ENCODE data around the gene JAKMIP1. TPM values are rescaled to one million over a fixed set of nuclear protein-coding genes. Genes with fewer than 3 reads are reported as not detected.

JAKMIP1 gene
- total RNA-seq, 1 donor from 2014 or later: 0.13 TPM

DNA sequence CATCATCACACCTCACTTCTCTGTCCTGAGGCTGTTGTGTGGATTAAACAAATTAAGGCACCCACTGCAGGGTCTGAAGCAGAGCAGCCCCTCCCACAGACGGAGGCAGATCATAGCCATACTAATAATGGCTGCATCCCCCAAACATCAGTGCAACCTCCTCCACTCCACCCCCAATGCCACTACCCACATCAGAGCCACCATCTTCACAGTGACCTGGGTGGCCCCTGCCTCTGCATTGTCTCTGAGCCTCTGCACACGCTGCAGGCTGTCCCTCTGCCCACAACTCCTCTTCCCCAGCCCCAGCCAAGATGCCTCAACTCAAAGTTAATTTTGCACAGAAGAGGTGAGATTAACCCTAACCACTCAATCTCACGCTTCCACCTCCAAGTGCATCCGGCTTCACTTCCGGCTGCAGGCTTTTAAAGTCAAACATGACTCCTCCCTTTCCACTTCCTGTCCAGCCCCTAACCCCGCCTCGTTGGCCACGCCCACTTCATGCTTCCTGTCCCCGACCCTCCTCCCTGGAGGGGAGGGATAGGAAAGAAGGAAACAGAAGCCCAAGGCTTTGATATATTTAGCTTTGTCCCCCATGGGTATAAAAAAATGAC is 22.7 kb downstream of the JAKMIP1 start:
- intact Hi-C loops (cut with micrococcal nuclease): no loop called here
- ChIA-PET CTCF (no interaction called here), POLR2A (no interaction called here)
- TF ChIP-seq, protein P1, sequence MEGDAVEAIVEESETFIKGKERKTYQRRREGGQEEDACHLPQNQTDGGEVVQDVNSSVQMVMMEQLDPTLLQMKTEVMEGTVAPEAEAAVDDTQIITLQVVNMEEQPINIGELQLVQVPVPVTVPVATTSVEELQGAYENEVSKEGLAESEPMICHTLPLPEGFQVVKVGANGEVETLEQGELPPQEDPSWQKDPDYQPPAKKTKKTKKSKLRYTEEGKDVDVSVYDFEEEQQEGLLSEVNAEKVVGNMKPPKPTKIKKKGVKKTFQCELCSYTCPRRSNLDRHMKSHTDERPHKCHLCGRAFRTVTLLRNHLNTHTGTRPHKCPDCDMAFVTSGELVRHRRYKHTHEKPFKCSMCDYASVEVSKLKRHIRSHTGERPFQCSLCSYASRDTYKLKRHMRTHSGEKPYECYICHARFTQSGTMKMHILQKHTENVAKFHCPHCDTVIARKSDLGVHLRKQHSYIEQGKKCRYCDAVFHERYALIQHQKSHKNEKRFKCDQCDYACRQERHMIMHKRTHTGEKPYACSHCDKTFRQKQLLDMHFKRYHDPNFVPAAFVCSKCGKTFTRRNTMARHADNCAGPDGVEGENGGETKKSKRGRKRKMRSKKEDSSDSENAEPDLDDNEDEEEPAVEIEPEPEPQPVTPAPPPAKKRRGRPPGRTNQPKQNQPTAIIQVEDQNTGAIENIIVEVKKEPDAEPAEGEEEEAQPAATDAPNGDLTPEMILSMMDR (IDR thresholded peaks at IDR 0.05): no peak
- Mint-ChIP-seq H3K36me3 (ENCODE audit: low read depth) (no peaks in the 10 kb centered on the region), H3K27me3 (no peaks in the 10 kb centered on the region), H3K4me1 (no peaks in the 10 kb centered on the region), H3K4me3 (no peak overlapping the region), H3K27ac (no peak overlapping the region), H3K9me3 (peaks cover 14% of the 10 kb centered on the region)
- no peak for DNase-seq
- no peak for ATAC-seq (ENCODE audit: low read depth)

DNA sequence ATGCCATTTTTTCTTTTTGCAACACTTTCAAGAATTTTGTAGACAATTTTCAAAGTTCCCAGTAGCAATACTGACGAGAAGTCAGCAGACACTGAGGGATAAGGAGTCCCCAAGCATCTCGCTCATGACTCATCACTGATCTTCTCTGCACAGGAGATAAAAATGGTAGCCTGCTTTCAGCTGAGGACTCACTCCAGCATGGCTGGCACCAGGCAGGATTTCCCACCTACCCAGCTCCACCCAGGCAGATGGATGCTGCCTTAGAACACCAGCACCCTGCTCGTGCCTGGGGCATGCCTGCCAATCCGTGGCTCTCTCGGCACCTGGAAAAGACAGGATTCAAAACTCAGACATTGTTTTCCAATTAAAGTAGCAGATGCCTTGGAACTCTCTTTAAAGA is 24.9 kb downstream of the JAKMIP1 start:
- Mint-ChIP-seq H3K4me1 (no peaks in the 10 kb centered on the region), H3K27me3 (no peaks in the 10 kb centered on the region), H3K27ac (no peak overlapping the region), H3K4me3 (no peak overlapping the region), H3K9me3 (peaks cover 12% of the 10 kb centered on the region), H3K36me3 (ENCODE audit: low read depth) (no peaks in the 10 kb centered on the region)
- no peak for DNase-seq
- TF ChIP-seq, protein P1 (IDR thresholded peaks at IDR 0.05): no peak
- intact Hi-C loops (cut with micrococcal nuclease): no loop called here
- ATAC-seq (ENCODE audit: low read depth): no peak
- POLR2A ChIA-PET: no interaction called here
- CTCF ChIA-PET: no interaction called here

GRCh38 chr4:6172927-6173200 is 27.5 kb downstream of the JAKMIP1 start:
- Mint-ChIP-seq H3K27ac (no peak overlapping the region), H3K4me3 (no peak overlapping the region), H3K36me3 (ENCODE audit: low read depth) (no peaks in the 10 kb centered on the region), H3K9me3 (peaks cover 5% of the 10 kb centered on the region), H3K4me1 (no peaks in the 10 kb centered on the region), H3K27me3 (no peaks in the 10 kb centered on the region)
- DNase-seq: no peak
- TF ChIP-seq, protein P1 (IDR thresholded peaks at IDR 0.05): no peak
- ChIA-PET POLR2A (no interaction called here), CTCF (no interaction called here)
- ATAC-seq (ENCODE audit: low read depth): no peak
- intact Hi-C loops (cut with micrococcal nuclease): no loop called here

- ChIA-PET POLR2A (no interaction called here), CTCF (no interaction called here)
- no peaks in the 10 kb centered on the region for H3K4me1 Mint-ChIP-seq
- H3K27me3 Mint-ChIP-seq: no peaks in the 10 kb centered on the region
- no peak overlapping the region for H3K27ac Mint-ChIP-seq
- TF ChIP-seq, protein P1 (IDR thresholded peaks at IDR 0.05): no peak
- H3K36me3 Mint-ChIP-seq (ENCODE audit: low read depth): no peaks in the 10 kb centered on the region
- peaks cover 2% of the 10 kb centered on the region for H3K9me3 Mint-ChIP-seq
- no peak for ATAC-seq (ENCODE audit: low read depth)
- DNase-seq: no peak
- H3K4me3 Mint-ChIP-seq: no peak overlapping the region
- intact Hi-C loops (cut with micrococcal nuclease): no loop called here
Observed at GRCh38 chr4:6172093-6172926, 28.0 kb downstream of the JAKMIP1 start.

DNA sequence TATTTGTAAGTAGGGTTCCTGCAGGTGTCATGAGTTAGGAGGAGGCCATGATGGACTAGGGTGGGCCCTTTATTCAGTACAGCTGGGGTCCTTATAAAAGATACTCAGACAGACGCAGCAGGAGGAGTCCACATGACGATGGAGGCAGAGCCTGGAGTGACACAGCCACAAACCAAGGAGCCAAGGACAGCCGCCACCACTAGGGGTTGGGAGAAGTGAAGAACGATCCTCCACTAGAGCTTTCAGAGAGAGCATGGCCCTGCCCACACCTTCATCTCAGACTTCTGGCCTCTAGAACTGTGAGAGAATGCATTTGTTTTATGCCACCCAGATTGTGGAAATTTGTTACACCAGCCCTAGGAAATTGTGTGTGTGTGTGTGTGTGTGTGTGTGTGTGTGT is 31.1 kb downstream of the JAKMIP1 start:
- intact Hi-C loops (cut with micrococcal nuclease): no loop called here
- ATAC-seq (ENCODE audit: low read depth): no peak
- no peak overlapping the region for H3K4me3 Mint-ChIP-seq
- H3K36me3 Mint-ChIP-seq (ENCODE audit: low read depth): no peaks in the 10 kb centered on the region
- H3K27ac Mint-ChIP-seq: no peak overlapping the region
- H3K9me3 Mint-ChIP-seq: peaks cover 5% of the 10 kb centered on the region
- POLR2A ChIA-PET: no interaction called here
- CTCF ChIA-PET: no interaction called here
- H3K4me1 Mint-ChIP-seq: no peaks in the 10 kb centered on the region
- DNase-seq: no peak
- H3K27me3 Mint-ChIP-seq: no peaks in the 10 kb centered on the region
- TF ChIP-seq, protein P1 (IDR thresholded peaks at IDR 0.05): no peak

Measured in activated B cell treated with CpG ODN at 0.5 μM for 24 hours (primary cell).